Stimulated activated naive CD8-positive, alpha-beta T cell treated with anti-CD3 and anti-CD28 coated beads, Interleukin-15, Interleukin-2, amounts not matched to agents 100 U/mL and 50 U/mL, for 24 hours (primary cell): ENCODE data around the gene SLC8A1.

Source experiments
- ATAC-seq: fragments of 150-1000 bp; cut with Tn5 transposase; one replicate; pipeline ENCODE4 v1.10.0; 2021
- DNase-seq: peaks from one replicate; pipeline ENCODE4 v3.0.0; 2021

Gene SLC8A1

DNA sequence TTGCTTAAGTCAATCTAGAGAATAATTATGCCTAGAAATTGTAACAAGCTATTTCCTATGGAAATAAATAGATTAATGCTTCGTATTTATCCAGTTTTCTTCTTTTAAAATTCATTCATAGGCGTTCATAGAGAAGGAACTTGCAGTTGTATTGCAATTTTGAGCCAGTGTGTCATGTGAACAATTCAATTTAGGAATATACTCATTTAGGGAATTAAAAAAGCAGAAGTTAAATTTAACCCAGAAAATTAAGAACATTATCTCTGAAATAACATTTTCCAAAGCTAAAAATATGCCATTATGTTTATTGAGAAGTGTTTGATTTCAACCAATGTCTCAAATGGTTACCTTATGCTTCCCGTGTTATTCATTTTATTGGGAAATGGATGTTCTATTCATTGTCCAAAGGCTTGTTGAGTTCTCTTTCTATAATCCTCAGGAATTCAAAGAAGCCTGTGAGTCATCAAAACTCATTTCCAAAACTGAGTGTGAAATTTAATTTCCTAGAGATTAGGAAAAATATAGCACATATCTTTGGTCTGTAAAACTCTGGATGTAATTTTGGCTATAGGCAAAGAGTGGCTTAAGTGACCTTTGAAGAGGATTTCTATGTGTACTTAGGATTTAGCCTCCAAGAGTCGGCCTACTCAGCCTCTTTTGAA, 99.7 kb downstream of the SLC8A1 start:
- ATAC-seq (no peak), DNase-seq (no peak)

GRCh38 chr2:40348665-40349064, 103.2 kb downstream of the SLC8A1 start:
- ATAC-seq (no peak), DNase-seq (no peak)

- ATAC-seq (no peak), DNase-seq (no peak)
These were observed 103.9 kb downstream of the SLC8A1 start for GRCh38 chr2:40348038-40348437.

- DNase-seq = no peak
These were observed 105.1 kb downstream of the SLC8A1 start for GRCh38 chr2:40346535-40347354.

GRCh38 chr2:40344364-40344763, 107.5 kb downstream of the SLC8A1 start:
- no peak for ATAC-seq

More at GRCh38 chr2:40346535-40347354, 105.1 kb downstream of the SLC8A1 start:
- no peak for ATAC-seq

GRCh38 chr2:40343902-40344301, 108.0 kb downstream of the SLC8A1 start:
- DNase-seq (no peak), ATAC-seq (no peak)

More at GRCh38 chr2:40344364-40344763, 107.5 kb downstream of the SLC8A1 start:
- DNase-seq = no peak

DNA sequence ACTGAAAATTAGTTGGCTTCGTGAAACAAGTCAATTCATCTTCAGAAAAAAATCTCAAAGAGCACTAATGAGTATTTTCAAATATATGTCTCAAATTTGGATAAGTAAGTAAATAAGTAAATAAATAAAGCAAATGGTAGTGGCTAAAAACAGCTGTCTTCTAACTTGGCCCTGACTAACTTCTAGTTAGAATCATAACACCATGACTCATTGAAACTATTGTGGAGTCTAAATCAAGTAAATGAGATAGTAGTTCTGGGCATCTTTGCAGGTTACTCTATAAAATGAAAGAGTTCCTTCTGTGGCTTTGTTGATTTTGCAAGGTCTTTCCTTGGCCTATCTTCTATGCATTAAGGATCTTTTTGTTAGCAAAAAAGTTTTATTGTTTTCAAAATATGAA, 110.7 kb downstream of the SLC8A1 start:
- DNase-seq (no peak), ATAC-seq (no peak)

GRCh38 chr2:40339026-40339425, 112.9 kb downstream of the SLC8A1 start:
- DNase-seq (no peak), ATAC-seq (no peak)

DNA sequence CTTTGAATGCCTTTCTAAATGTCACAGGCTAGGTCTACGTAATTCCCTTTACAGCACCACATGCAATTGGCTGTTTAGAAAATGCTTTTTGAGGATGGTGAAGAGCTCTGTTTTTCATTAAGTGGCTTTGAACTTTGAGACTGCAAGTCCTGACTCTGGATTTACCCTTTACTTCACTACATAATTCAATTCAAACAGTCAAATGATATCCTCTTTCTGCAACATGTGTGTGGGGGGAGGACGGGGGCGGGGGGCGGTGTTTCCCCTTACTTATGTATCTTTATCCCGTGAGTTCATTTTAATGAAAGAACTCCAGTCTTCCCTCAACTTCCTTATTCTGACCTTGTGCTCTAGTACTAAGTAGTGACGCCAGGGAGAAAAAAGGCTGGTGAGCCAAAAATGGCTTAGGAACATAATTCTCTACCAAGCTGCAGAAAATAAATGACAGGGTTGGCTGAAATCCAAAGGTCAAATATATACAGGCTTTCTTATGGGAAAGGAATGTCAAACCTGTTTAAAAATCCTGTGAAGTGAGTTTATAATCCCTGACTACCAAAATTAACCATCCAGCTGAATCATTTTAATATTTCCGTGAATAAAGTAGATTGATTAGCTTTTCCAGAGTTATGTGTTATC, 119.6 kb downstream of the SLC8A1 start:
- DNase-seq (no peak), ATAC-seq (no peak)

GRCh38 chr2:40330096-40330495, 121.8 kb downstream of the SLC8A1 start:
- ATAC-seq (no peak), DNase-seq (no peak)

DNA sequence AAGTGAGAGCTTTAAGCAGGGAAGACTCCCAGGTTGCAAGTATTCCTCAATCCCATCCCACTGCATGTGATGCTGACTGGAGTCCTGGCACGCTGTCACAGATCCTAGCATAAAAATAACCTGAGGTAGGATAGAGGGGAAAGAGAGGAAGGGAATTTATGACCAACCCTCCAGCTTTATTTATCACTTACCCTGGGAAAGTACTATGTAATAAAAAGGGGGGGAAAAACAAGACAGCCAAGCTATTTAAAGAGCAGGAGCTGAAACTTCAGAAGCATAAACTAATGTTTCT, 122.2 kb downstream of the SLC8A1 start:
- DNase-seq (no peak), ATAC-seq (no peak)

- ATAC-seq (no peak), DNase-seq (no peak)
These were observed 126.8 kb downstream of the SLC8A1 start for GRCh38 chr2:40325116-40325515.

- ATAC-seq (no peak), DNase-seq (no peak)
These were observed 127.2 kb downstream of the SLC8A1 start for GRCh38 chr2:40324656-40325055.

GRCh38 chr2:40321822-40322221, 130.1 kb downstream of the SLC8A1 start:
- DNase-seq = no peak
- ATAC-seq = no peak

DNA sequence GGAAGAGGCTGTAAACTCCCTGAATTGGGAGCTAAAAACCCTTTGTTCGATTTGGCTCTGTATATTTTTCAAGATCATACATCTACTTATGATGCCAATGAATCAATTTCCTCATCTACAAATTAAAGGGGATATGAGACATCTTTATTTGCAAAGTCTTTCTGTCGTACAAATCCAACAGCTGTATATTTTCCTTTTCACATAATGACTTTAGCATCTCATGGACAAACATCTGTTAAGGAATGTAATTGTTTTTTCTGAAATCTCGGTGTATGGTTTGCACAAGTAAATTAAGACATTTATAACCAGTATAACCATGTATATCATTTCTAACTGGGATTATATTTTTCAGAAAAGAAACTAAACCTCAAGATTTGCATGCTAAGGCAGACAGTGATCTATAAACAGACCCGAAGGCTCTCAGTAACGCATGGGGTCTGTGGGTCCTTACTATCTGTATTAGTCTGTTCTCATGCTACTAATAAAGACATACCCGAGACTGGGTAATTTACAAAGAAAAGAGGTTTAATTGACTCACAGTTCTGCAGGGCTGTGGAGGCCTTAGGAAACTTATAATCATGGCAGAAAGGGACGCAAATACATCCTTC, 130.8 kb downstream of the SLC8A1 start:
- DNase-seq = no peak
- no peak for ATAC-seq

- no peak for DNase-seq
These were observed 133.0 kb downstream of the SLC8A1 start for GRCh38 chr2:40318921-40319320.

DNA sequence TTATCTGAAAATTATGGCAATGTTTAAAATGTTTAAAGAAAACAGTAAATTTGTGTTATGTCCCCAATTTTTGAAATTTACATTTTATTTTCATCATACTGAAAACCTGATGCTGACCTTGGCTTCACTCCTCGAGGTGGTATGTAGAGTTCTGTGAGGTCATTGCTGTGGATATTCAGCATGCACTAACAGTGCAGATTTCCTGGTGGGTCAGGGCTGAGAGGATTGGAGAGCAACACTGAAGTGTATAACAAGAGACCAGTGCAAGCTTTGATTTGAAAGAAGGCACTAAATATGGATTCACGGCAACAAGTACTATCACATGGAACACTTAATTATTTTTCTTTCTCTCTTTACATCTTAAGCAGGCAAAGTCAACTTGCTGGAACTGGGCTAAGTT, 134.1 kb downstream of the SLC8A1 start:
- DNase-seq = no peak

More at GRCh38 chr2:40318921-40319320, 133.0 kb downstream of the SLC8A1 start:
- ATAC-seq = no peak

GRCh38 chr2:40317046-40317445, 134.8 kb downstream of the SLC8A1 start:
- ATAC-seq = no peak
- DNase-seq = no peak

More for the DNA sequence above, 134.1 kb downstream of the SLC8A1 start:
- no peak for ATAC-seq

GRCh38 chr2:40316620-40317019, 135.3 kb downstream of the SLC8A1 start:
- DNase-seq (no peak), ATAC-seq (no peak)

GRCh38 chr2:40315683-40316082, 136.2 kb downstream of the SLC8A1 start:
- DNase-seq (no peak), ATAC-seq (no peak)

- no peak for ATAC-seq
- no peak for DNase-seq
These were observed 140.9 kb downstream of the SLC8A1 start for GRCh38 chr2:40311026-40311425.

DNA sequence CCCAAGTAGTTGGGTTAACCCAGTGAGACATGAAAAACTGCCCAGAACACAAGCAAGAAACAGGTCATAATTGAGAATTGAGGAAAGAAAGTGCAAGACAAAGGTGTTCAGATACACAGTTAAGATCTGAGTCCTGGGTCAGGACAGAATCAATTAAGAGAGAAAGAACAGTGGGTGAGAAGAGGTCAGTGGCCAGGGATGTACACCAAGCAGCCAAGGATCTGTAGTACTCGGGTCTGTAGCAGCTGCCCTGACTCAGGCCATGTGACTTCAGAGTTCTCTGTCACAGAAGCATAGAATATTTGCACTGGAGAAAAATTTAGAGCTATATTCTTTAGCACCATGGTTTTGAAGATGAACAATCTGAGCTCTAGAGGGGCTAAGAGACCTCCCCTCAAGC, 141.6 kb downstream of the SLC8A1 start:
- ATAC-seq = no peak

GRCh38 chr2:40304340-40304739, 147.6 kb downstream of the SLC8A1 start:
- ATAC-seq = no peak

More for the DNA sequence above, 141.6 kb downstream of the SLC8A1 start:
- DNase-seq = no peak

More at GRCh38 chr2:40304340-40304739, 147.6 kb downstream of the SLC8A1 start:
- no peak for DNase-seq
